PC-9 (cell line): ENCODE data around the gene MAN2A1. TPM values are rescaled to one million over a fixed set of nuclear protein-coding genes. Genes with fewer than 3 reads are reported as not detected.

Experiments used
- BruUV-seq: library from RNA; stranded (reverse); fragments of 400-500 nt; replicated peaks from 2 replicates; lab custom pipeline; 2021; lab: Mats Ljungman, UMichigan
- CTCF ChIA-PET: fragments of 300-600 bp; sonication (Branson Sonifier 250); formaldehyde crosslinking; loops from one replicate; lab custom pipeline; 2022; ENCODE audit warnings: antibody characterized with exemption; lab: Charles Lee
- POLR2A ChIA-PET: fragments of 300-600 bp; sonication (Branson Sonifier 250); formaldehyde crosslinking; loops from one replicate; lab custom pipeline; 2022; ENCODE audit warnings: antibody characterized with exemption; ENCODE audit not compliant: unreplicated experiment; lab: Charles Lee
- DNase-seq, 2 experiments: peaks; one replicate each; pipeline versions ENCODE4 v3.0.0 to v3.0.0-alpha.2; 2015 to 2022; ENCODE audit warnings: mixed read lengths in 1 of 2
- H2AFZ ChIP-seq: fragments of 200-600 bp; sonication (generic); 2 replicates; pipeline ENCODE4 v1.8.1; 2017; ENCODE audit warnings: antibody characterized with exemption
- H3F3A ChIP-seq: fragments of 200-600 bp; sonication (generic); 2 replicates; pipeline ENCODE4 v1.8.1; 2017; ENCODE audit warnings: antibody characterized with exemption, mild to moderate bottlenecking, low read depth; ENCODE audit not compliant: insufficient read depth
- H3K27ac ChIP-seq: fragments of 200-600 bp; sonication (generic); 2 replicates; pipeline ENCODE4 v1.6.1; 2016; ENCODE audit warnings: mixed run types
- H3K27me3 ChIP-seq: fragments of 200-600 bp; sonication (generic); 2 replicates; pipeline ENCODE4 v1.6.1; 2016; ENCODE audit warnings: low read depth, mixed run types; ENCODE audit not compliant: insufficient read depth
- H3K36me3 ChIP-seq: fragments of 200-600 bp; sonication (generic); 2 replicates; pipeline ENCODE4 v1.6.1; 2016; ENCODE audit warnings: low read depth, mixed run types
- H3K4me1 ChIP-seq: fragments of 200-600 bp; sonication (generic); replicated peaks from 2 replicates; pipeline ENCODE4 v1.6.1; 2016; ENCODE audit warnings: mixed run types; ENCODE audit not compliant: insufficient read depth
- H3K4me2 ChIP-seq: fragments of 200-600 bp; sonication (generic); 2 replicates; pipeline ENCODE4 v1.6.1; 2017; ENCODE audit warnings: mixed run types
- H3K4me3 ChIP-seq: fragments of 200-600 bp; sonication (generic); 2 replicates; pipeline ENCODE4 v1.6.1; 2016; ENCODE audit warnings: mixed run types
- H3K79me2 ChIP-seq: fragments of 200-600 bp; sonication (generic); 2 replicates; pipeline ENCODE4 v1.6.1; 2017; ENCODE audit warnings: low read depth, mixed run types
- H3K9me2 ChIP-seq: fragments of 200-600 bp; sonication (generic); 2 replicates; pipeline ENCODE4 v1.8.1; 2017; ENCODE audit warnings: mild to moderate bottlenecking; ENCODE audit not compliant: insufficient read depth
- H3K9me3 ChIP-seq: fragments of 200-600 bp; sonication (generic); 2 replicates; pipeline ENCODE4 v1.8.1; 2016; ENCODE audit warnings: low read depth; ENCODE audit not compliant: insufficient read depth
- H4K20me1 ChIP-seq: fragments of 200-600 bp; sonication (generic); 2 replicates; pipeline ENCODE4 v1.8.1; 2017; ENCODE audit not compliant: insufficient read depth
- EZH2 ChIP-seq: fragments of 200-600 bp; sonication (generic); IDR thresholded peaks from 2 replicates; pipeline ENCODE4 v1.8.0; 2017; ENCODE audit warnings: antibody characterized with exemption, low read depth
- intact Hi-C: fragments of 100-400 bp; cut with micrococcal nuclease; formaldehyde crosslinking; loops from one replicate; pipeline ENCODE4 v1.10.0; 2022; ENCODE audit not compliant: unreplicated experiment
- total RNA-seq: library from RNA; stranded (reverse); gene quantifications from 2 replicates; pipeline ENCODE4 v1.2.3, GENCODE V29; 2021
- TF ChIP-seq, protein P1 (sequence below): fragments of 200-600 bp; sonication (generic); conservative IDR thresholded peaks from 2 replicates; pipeline ENCODE4 v1.6.1; 2017; ENCODE audit warnings: mixed run types, antibody characterized with exemption, mild to moderate bottlenecking, moderate library complexity

MAN2A1 gene
- total RNA-seq, 1 experiment from 2014 or later, result 27.3 TPM

DNA sequence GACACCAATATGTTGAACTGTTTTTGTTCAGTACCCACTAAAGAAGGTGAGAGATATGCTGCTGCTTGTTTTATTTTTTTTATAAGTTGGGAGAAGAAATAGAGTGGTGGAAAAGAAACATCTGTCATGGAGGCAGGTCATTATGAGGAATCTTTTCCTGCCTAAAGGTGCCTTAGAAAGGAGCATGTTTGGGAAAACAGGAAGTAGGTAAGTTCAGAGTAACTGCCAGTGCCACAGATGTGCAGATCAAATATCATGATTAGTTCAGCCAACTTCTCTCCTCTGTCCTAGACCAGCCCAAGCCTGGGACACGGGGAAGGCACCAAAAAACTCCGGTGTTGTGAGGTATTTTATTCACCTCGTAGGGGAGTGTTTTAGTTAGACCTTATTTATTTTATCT, 144.2 kb downstream of the MAN2A1 start:
- H3K4me1 ChIP-seq, result no peaks in the 10 kb centered on the region
- no peaks in the 10 kb centered on the region for H3F3A ChIP-seq
- intact Hi-C loops, result no loop called here
- no peaks in the 10 kb centered on the region for H3K9me2 ChIP-seq
- no peaks in the 10 kb centered on the region for H3K36me3 ChIP-seq
- BruUV-seq, result no TSS peak
- TF ChIP-seq, protein P1, sequence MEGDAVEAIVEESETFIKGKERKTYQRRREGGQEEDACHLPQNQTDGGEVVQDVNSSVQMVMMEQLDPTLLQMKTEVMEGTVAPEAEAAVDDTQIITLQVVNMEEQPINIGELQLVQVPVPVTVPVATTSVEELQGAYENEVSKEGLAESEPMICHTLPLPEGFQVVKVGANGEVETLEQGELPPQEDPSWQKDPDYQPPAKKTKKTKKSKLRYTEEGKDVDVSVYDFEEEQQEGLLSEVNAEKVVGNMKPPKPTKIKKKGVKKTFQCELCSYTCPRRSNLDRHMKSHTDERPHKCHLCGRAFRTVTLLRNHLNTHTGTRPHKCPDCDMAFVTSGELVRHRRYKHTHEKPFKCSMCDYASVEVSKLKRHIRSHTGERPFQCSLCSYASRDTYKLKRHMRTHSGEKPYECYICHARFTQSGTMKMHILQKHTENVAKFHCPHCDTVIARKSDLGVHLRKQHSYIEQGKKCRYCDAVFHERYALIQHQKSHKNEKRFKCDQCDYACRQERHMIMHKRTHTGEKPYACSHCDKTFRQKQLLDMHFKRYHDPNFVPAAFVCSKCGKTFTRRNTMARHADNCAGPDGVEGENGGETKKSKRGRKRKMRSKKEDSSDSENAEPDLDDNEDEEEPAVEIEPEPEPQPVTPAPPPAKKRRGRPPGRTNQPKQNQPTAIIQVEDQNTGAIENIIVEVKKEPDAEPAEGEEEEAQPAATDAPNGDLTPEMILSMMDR, result no peak
- TF ChIP-seq EZH2, result no peak
- POLR2A ChIA-PET, result no interaction called here
- H3K27me3 ChIP-seq, result no peaks in the 10 kb centered on the region
- no peaks in the 10 kb centered on the region for H3K79me2 ChIP-seq
- DNase-seq, result no peak
- H2AFZ ChIP-seq, result no peak overlapping the region
- H3K4me3 ChIP-seq, result no peak overlapping the region
- H3K9me3 ChIP-seq, result no peaks in the 10 kb centered on the region
- H3K4me2 ChIP-seq, result no peak overlapping the region
- CTCF ChIA-PET, result no interaction called here
- no peak overlapping the region for H3K27ac ChIP-seq
- H4K20me1 ChIP-seq, result no peaks in the 10 kb centered on the region

DNA sequence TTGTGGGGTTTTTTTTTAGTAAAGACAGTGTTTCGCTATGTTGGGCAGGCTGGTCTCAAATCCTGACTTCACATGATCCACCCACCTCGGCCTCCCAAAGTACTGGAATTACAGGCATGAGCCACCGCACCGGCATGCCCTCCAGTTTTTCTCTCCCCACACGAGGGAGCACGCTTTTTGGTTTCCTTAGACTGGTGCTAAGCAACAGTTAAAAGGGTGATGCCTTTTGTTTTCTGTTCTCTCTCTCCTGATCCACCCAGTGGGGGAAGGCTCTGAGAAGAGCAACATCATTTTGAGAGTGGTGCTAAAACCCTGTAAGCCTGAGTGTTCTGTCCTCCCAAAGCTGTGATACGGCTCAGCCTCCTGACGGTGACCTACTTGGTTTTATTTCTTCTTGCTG, 146.6 kb downstream of the MAN2A1 start:
- no peak for DNase-seq
- CTCF ChIA-PET, result no interaction called here
- no TSS peak for BruUV-seq

DNA sequence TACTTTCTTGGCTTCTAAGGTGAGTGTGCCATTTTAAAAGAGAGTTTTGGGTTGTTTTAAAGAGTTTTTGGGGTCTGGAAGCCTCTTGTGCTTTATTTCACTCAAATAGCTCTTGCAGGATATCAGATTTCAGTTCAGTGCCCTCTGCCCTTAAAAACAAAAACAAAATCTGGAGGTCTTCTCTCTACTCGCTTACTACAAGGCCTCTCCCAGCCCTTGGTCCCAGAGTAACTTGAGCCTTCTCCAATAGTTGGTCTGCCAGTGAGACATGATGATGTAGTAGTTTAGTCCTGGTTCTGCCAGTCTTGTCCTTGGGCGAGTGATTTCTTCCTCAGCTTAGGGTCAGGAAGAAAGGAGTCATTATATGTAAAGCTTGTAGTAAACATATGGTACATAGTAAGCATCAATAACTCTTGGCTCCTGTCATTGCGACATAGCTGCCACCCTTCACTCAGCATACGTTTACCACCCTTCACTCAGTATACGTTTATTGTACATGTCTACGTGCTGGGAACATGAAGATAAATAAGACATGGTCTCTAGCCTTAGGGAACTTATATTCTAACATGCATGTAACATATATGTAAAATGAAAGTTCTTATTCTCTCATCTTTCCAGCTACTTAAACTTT, 147.6 kb downstream of the MAN2A1 start:
- Histone ChIP-seq H3K27ac (no peak overlapping the region), H3K4me2 (no peak overlapping the region), H3K9me3 (no peaks in the 10 kb centered on the region), H2AFZ (no peak overlapping the region), H3K9me2 (no peaks in the 10 kb centered on the region), H3K36me3 (no peaks in the 10 kb centered on the region), H3K79me2 (no peaks in the 10 kb centered on the region), H4K20me1 (no peaks in the 10 kb centered on the region), H3K27me3 (no peaks in the 10 kb centered on the region), H3K4me3 (no peak overlapping the region), H3K4me1 (no peaks in the 10 kb centered on the region), H3F3A (no peaks in the 10 kb centered on the region)
- no peak for DNase-seq
- TF ChIP-seq, protein P1, result no peak
- TF ChIP-seq EZH2, result no peak
- CTCF ChIA-PET, result no interaction called here
- intact Hi-C loops, result no loop called here
- POLR2A ChIA-PET, result no interaction called here
- BruUV-seq, result no TSS peak

More for the DNA sequence above, 146.6 kb downstream of the MAN2A1 start:
- Histone ChIP-seq H3K4me3 (no peak overlapping the region), H3K9me3 (no peaks in the 10 kb centered on the region), H3K4me2 (no peak overlapping the region), H3K4me1 (no peaks in the 10 kb centered on the region), H3K79me2 (no peaks in the 10 kb centered on the region), H3K27me3 (no peaks in the 10 kb centered on the region), H3K9me2 (no peaks in the 10 kb centered on the region), H2AFZ (no peak overlapping the region), H3K36me3 (no peaks in the 10 kb centered on the region), H3F3A (no peaks in the 10 kb centered on the region), H4K20me1 (no peaks in the 10 kb centered on the region), H3K27ac (no peak overlapping the region)
- intact Hi-C loops, result no loop called here
- POLR2A ChIA-PET, result no interaction called here
- TF ChIP-seq, protein P1, result no peak
- TF ChIP-seq EZH2, result no peak
